ENCODE results near the gene NUP188.
"Not testable (repeated sequence)": the region's sequence is repeated elsewhere in the genome, so short reads cannot be mapped to it uniquely, and the experiment has no call there.

The NUP188 gene

GRCh38 chr9:128917151-128917849, 30.2 kb upstream of the NUP188 start:
- no peak for DNase-seq

GRCh38 chr9:128918921-128919320, 28.6 kb upstream of the NUP188 start:
- DNase-seq: no peak

- DNase-seq: no peak
Measured at GRCh38 chr9:128919402-128920089, 28.0 kb upstream of the NUP188 start.

- DNase-seq: no peak
Measured at GRCh38 chr9:128920381-128921058, 27.0 kb upstream of the NUP188 start, which contains the start of gene PHYHD1. TSS of gene PHYHD1 (plus strand) at chr9:128920982. CDS start at chr9:128922324, 1,342 bp downstream.

- no peak for DNase-seq
Measured at GRCh38 chr9:128921881-128922763, 25.4 kb upstream of the NUP188 start.

- no peak for DNase-seq
Measured at GRCh38 chr9:128923493-128923883, 24.0 kb upstream of the NUP188 start.

- DNase-seq: no peak
Measured at GRCh38 chr9:128927731-128928411, 19.6 kb upstream of the NUP188 start.

- DNase-seq: no peak
Measured at GRCh38 chr9:128928624-128929023, 18.9 kb upstream of the NUP188 start.

GRCh38 chr9:128929560-128929959, 17.9 kb upstream of the NUP188 start:
- DNase-seq: no peak

GRCh38 chr9:128933731-128934130, 13.8 kb upstream of the NUP188 start:
- DNase-seq: no peak

- DNase-seq: no peak
Measured at GRCh38 chr9:128936171-128936865, 11.2 kb upstream of the NUP188 start.

GRCh38 chr9:128937310-128938165, 10.0 kb upstream of the NUP188 start:
- no peak for DNase-seq

- no peak for DNase-seq
Measured at GRCh38 chr9:128940271-128940921, 7.1 kb upstream of the NUP188 start.

- DNase-seq: no peak
Measured at GRCh38 chr9:128940946-128941755, 6.3 kb upstream of the NUP188 start.

GRCh38 chr9:128943832-128944620, 3.5 kb upstream of the NUP188 start:
- no peak for DNase-seq

- not testable (repeated sequence) for DNase-seq
Measured at GRCh38 chr9:128944966-128945365, 2.5 kb upstream of the NUP188 start.

- DNase-seq: no peak
Measured at GRCh38 chr9:128945798-128946501, 1.5 kb upstream of the NUP188 start.

Measured in NCI-H1048 (cell line).